AG10803 (cell line): ENCODE results near the gene OLIG2.

Experiments used
- DNase-seq: peaks from one replicate; pipeline ENCODE4 v3.0.0; 2010; ENCODE audit warnings: low read depth
- H3K4me3 ChIP-seq: 2 replicates; pipeline ENCODE4 v1.5.1; 2011; ENCODE audit warnings: mild to moderate bottlenecking, low read length, control low read depth
- CTCF ChIP-seq: conservative IDR thresholded peaks from 2 replicates; pipeline ENCODE4 v1.5.1; 2011; ENCODE audit warnings: mild to moderate bottlenecking, low read length, control low read depth, inconsistent platforms

OLIG2 gene

GRCh38 chr21:33019885-33020557, 5.7 kb upstream of the OLIG2 start:
- no peak overlapping the region for H3K4me3 ChIP-seq
- no peak for TF ChIP-seq CTCF
- no peak for DNase-seq

GRCh38 chr21:33020558-33021100, 5.1 kb upstream of the OLIG2 start:
- no peak overlapping the region for H3K4me3 ChIP-seq
- no peak for DNase-seq
- TF ChIP-seq CTCF: no peak

GRCh38 chr21:33021150-33021549, 4.6 kb upstream of the OLIG2 start:
- no peak for DNase-seq
- TF ChIP-seq CTCF: no peak
- no peak overlapping the region for H3K4me3 ChIP-seq

- no peak overlapping the region for H3K4me3 ChIP-seq
- TF ChIP-seq CTCF: no peak
- no peak for DNase-seq
These were observed 4.1 kb upstream of the OLIG2 start for GRCh38 chr21:33021667-33022066.

- H3K4me3 ChIP-seq: no peak overlapping the region
- no peak for TF ChIP-seq CTCF
- no peak for DNase-seq
These were observed 3.3 kb upstream of the OLIG2 start for GRCh38 chr21:33022489-33022827.

GRCh38 chr21:33022828-33023573, 2.7 kb upstream of the OLIG2 start:
- DNase-seq: no peak
- TF ChIP-seq CTCF: no peak
- H3K4me3 ChIP-seq: no peak overlapping the region
